GM19043 (cell line): ENCODE results near the gene ASB1.

Experiments
- ATAC-seq: cut with Tn5 transposase; IDR thresholded peaks from one replicate; pipeline ENCODE4 v1.9.1; 2021; ENCODE audit warnings: low read depth; ENCODE audit not compliant: unreplicated experiment

Gene ASB1

DNA sequence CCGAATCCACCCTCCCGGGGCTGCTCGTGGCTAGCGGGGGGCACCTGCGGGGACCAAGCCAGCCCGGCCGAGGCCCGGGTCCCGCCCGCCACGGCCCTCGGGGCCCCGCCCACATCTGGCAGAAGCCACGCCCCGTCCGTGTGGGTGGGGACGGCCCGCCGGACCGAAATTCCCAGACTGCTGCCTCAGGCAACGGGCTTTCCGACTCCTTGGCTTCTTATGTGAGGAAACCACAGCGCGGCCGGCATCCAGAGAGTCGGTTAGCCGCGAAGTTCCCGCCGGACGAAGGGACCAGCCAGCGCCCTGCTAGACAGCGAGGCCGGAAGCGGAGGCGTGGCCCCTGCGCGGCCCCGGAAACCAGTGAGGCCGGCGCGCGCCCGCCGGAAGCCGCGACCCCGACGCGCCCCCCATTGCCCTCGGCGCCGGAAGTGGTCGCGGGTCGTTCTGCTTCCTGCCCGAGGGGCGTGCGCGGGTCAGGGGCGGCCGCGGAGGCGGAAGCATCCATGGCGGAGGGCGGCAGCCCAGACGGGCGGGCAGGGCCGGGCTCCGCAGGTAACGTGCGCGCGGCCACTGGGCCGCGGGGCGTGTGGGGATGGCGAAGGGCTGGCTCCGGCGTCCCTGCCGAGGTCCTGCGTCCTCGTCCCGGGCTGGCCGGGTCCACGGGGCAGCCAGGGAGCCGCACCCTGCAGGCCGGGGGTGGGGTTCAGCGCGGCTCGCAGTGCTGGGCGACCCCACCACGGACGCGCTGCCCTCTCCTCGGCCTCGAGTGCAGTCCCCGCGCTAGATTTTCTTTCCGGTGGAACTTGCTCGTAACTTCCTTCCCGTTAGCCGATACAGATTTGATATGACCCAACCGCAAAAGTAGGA is at the start of gene ASB1:
TSS of gene ASB1 (plus strand) at position 360 of the 867 bp plus-strand sequence. CDS start at position 504, 144 bp downstream.
- ATAC-seq = peak; percentile 81

DNA sequence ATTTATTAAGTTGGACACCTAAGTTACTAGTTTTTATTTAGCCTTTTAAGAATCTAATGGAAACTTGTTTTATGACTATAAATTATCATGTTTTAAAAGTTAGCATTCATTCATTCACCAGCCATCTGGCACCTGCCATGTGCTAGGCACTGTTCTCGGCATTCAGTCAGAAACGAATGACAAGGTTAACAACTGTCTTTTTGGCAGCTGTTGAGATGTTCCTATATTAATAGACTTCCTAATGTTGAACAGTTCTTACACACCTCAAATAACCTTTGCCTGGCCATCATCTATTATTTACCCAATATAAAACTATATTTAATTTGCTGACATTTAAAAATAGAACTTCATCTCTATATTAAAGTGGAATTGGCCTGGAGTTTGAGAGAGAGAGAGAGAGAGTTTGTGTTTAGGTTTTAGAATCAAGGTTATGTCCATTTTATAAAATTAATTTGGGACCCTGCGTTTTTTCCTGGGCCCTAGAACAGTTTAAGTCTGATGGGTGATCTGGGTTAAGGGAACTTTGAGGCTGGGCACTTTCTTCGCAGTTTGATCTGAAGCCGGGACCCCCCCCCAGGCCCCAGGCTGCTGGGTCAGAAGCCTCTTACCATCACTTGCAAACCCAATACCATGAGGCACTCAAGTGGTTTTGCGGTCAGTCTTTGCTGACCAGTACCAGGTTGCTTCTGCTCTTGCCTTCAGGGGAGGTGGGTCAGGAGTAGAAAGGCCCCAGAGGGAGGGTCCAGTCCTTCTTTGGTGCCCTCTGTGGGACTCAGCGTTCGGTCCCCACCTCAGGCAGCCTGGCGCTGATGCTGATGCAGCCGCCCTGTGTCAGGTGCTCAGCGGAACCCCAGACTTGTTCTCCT is 48.3 kb upstream of the ASB1 start:
- no peak for ATAC-seq

DNA sequence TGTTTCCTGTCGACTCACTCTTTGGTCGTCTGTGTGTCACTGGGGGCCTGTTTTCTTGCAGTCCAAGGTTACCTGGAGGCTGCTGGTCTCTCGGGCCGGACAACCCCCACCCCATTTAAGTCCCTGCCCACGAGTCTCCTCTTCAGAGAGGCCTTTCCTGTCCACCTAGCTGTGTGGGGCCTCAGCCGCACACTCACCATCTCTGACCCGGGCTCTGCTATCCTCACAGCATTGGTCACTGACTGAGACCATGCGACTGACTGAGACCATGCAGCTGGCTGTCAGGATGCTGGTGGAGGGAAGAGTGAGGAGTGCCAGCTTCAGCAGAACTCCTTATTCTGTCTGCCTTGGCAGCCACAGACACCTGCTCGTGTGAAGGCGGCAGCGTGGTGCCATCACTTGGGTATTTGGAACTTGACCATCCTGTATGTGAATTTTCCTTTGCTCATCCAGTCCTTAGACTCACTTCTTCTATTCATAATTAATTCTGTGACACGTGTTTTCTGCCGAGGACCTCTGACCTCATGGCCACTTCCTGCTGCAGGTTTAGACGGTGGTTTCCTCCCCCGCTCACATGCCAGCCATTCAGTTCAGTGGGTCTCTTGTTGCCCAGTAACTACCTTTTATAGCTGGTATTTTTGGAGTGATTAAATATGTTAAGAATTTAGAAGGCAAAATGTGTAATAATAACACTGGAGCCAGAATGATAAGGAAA is 47.5 kb upstream of the ASB1 start:
- ATAC-seq = no peak

GRCh38 chr2:238380336-238380735 is 46.4 kb upstream of the ASB1 start:
- no peak for ATAC-seq

GRCh38 chr2:238380785-238381184 is 45.9 kb upstream of the ASB1 start:
- no peak for ATAC-seq

DNA sequence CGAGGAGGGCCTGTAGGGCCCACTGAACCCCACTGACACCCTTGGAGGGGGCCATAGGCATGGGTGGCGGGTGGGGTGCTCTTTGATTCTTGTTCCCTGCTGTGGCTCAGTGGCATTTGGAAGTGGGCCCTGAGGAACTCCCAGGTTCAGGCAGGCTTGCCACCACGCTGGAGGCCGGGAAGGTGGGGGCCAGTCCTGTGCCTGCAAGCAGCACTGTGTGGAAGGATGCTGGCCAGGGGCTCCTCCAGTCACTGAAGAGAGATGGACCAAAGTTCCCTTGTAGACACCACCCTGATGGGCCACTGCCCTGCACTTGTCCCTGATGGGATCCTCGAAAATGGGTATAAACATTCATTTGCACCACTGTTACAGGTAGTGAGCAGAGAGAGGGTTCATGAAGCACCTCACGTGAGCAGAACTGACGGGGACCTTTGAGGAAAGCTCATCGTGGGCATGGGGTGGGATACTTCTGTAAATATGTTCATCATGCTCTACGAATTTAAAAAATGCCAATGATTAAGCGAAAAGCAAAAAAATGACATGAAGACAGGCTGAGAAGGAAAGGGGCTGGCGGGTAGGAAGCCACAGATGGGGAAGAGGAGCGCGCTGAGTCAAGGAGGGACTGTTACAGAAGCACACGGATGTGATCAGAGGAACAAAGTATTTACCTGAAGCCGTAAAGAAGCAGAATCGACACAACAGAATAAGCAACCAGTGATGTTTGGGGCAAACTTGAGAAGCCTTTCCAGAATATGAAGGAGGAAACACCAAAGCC is 45.2 kb upstream of the ASB1 start:
- ATAC-seq = no peak

DNA sequence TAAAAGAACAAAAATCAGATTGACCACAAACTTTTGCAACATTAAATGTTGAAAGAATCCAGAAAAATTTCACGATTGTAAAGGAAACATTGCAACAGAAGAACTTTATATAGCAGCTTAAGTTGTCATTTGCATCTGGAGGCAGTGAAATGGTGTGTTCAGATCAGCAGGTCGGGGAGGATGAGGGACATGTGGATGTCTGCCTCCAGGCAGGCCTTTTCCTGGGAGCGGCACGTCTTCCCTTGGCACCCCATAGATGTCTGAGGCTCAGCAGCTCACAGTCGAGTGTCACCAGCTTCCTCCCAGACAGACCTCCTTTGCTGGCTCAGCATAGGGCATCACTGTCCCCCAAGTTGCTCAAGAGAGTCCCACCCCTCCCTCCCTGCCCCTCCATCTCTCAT is 44.3 kb upstream of the ASB1 start:
- no peak for ATAC-seq

- ATAC-seq = no peak
Observed at GRCh38 chr2:238383135-238383534, 43.6 kb upstream of the ASB1 start.

GRCh38 chr2:238383743-238384380 is 42.9 kb upstream of the ASB1 start:
- peak; percentile 69 for ATAC-seq

- ATAC-seq = no peak
Observed at GRCh38 chr2:238387332-238387731, 39.4 kb upstream of the ASB1 start.

DNA sequence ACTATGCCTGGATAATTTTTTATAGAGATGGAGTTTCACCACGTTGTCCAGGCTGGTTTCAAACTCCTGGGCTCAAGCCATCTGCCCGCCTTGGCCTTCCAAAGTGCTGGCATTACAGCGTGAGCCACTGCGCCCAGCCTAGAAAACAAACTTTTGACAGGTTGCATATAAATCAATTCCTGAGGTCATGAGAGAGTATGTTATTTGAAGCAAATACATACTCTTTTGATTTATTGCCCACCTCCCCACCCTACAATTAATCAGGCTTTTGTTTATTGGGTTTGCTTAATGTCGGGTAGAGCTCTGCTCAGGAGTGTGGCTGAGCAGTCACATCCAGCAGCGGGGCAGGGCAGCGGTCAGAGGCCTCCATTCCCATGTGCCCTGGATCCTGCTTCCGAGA is 37.9 kb upstream of the ASB1 start:
- ATAC-seq = no peak

- no peak for ATAC-seq
Observed at GRCh38 chr2:238389988-238390589, 36.6 kb upstream of the ASB1 start.

DNA sequence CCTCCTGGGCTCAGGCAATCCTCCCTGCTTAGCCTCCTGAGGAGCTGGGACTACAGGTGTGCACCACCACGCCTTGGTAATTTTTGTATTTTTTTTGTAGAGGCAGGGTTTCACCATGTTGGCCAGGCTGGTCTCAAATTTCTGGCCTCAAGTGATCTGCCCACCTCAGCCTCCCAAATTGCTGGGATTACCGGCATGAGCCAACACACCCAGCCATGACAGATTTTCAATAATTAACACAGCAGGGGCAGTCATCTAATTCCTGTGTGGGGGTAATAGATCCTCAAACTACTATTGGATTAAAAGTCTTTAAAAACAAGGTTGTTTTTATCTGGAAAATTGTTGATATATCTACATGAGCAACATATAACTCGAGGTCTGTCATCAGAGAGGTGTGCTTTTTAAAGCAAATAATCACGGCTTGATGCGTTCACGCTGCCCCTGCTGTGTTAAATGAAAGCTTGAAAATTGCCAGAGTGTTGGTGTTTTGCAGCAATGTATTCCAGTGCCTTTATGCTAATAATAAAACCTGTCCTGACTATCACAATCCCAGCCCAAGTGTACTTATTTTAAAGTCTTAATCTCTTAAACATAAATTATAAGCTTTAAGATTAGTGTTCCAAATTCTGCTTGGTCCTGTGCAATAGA is 35.6 kb upstream of the ASB1 start:
- no peak for ATAC-seq

- no peak for ATAC-seq
Observed at GRCh38 chr2:238396663-238397062, 30.1 kb upstream of the ASB1 start.

GRCh38 chr2:238397356-238397755 is 29.4 kb upstream of the ASB1 start:
- ATAC-seq = no peak

DNA sequence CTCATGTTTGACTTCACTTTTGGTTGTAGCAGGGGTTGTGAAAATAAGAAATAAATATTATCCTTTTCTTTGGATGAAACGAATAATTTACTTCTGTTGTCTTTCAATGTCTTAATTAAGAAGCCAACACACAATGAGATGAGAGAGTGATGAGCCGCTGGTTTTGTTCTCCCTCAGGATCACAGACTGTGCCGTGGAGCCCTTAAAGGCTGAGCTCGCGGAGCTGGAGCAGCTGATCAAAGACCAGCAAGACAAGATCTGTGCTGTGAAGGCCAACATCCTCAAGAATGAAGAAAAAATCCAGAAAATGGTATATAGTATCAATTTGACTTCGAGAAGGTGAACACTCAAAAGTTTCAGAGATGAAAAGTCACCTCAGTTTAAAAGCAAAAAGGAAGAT is 28.1 kb upstream of the ASB1 start:
- no peak for ATAC-seq

GRCh38 chr2:238399094-238399493 is 27.6 kb upstream of the ASB1 start:
- ATAC-seq = no peak

- no peak for ATAC-seq
Observed at GRCh38 chr2:238401551-238401950, 25.2 kb upstream of the ASB1 start.
